IPS-NIHi7 (cell line): ENCODE data around the gene TCP10L.
"Not testable (repeated sequence)": the region's sequence is repeated elsewhere in the genome, so short reads cannot be mapped to it uniquely, and the experiment has no call there.

Experiments used
- DNase-seq: peaks from one replicate; pipeline ENCODE4 v3.0.0; 2012; ENCODE audit warnings: mixed read lengths; ENCODE audit errors: extremely low spot score

Gene TCP10L

GRCh38 chr21:32554832-32555638, 30.3 kb downstream of the TCP10L start:
- no peak for DNase-seq

GRCh38 chr21:32549886-32550285, 35.4 kb downstream of the TCP10L start:
- DNase-seq: no peak

GRCh38 chr21:32549440-32549839, 35.9 kb downstream of the TCP10L start:
- DNase-seq: no peak

- no peak for DNase-seq
Observed at GRCh38 chr21:32548978-32549377, 36.3 kb downstream of the TCP10L start.

DNA sequence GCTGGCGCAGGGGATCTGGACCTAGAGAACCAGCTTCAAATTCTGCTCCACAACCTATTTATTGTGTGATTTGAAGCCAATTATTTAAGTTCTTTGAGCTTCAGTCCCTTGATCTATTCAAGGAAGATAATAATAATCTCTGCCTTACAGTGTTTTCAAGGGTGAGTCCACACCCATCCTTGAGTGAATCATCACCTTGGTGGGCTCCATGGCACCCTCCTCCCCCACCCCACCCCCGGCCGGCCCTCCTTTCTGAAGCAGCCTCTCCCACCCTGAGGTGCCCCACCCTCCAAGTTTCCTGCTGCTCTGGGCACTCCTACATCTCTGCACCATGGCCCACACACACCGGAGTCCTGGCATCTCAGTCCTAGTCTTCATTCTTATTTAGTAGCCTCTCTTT, 38.3 kb downstream of the TCP10L start:
- DNase-seq: no peak

- no peak for DNase-seq
Observed at GRCh38 chr21:32545948-32546441, 39.3 kb downstream of the TCP10L start.

DNA sequence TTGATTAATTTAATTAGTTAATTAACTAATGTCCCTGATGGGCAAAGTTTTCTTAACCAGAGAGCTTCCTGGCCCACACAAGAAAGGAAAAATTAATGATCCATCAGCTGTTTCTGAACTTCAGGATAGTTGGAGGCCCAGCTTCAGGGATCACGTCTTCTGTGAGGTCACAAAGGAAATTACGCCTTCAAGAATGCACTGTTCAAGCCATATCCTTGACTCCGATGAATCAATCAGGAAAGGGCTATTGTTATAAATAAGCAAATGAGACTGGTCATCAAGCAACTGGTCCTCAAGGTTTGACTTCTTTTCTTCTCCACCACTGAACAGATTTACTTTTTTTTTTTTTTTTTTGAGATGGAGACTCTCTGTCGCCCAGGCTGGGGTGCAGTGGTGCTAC, 40.6 kb downstream of the TCP10L start:
- no peak for DNase-seq

DNA sequence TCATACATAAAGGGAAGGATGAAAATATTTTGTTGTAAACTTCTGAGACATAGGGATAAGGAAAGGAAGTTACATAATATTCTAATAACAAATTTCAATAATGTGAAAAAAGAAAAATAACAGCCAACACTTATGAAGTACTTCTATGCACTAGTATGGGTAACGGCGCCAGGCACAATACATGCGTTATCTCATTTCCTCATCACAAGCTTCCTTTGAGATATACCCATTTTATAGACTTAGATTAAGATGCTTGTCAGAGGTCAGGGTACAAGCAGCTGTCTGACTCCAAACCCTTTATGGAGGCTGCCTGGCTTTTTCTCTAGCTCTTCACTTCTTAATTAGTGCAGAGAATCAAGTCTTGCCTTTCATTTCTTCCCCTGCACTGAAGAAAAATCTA, 41.3 kb downstream of the TCP10L start:
- no peak for DNase-seq

GRCh38 chr21:32543056-32543455, 42.3 kb downstream of the TCP10L start:
- DNase-seq: not testable (repeated sequence)

- DNase-seq: no peak
Observed at GRCh38 chr21:32539378-32539777, 45.9 kb downstream of the TCP10L start.

DNA sequence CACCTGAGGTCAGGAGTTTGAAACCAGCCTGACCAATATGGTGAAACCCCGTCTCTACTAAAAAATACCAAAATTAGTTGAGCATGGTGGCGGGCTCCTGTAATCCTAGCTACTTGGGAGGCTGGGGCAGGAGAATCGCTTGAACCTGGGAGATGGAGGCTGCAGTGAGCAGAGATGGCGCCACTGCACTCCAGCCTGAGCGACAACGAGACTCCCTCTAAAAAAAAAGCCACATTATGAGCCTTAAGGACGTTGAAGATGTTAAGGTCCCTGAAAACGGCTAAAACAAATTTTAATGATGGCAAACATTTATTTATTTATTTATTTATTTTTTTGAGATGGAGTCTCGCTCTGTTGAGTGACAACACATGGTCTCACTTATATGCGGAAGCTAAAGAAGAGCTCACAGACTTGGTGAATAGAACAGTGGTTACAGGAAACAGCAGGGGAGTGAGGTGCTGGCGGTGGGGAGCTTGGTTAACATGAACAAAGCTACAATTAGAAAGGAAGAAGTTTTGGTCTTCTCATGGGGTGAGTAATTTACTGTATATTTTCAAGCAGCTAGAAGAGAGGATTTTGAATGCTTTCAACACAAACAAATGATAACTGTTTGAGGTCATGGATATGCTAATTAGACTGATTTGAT, 47.1 kb downstream of the TCP10L start:
- no peak for DNase-seq

DNA sequence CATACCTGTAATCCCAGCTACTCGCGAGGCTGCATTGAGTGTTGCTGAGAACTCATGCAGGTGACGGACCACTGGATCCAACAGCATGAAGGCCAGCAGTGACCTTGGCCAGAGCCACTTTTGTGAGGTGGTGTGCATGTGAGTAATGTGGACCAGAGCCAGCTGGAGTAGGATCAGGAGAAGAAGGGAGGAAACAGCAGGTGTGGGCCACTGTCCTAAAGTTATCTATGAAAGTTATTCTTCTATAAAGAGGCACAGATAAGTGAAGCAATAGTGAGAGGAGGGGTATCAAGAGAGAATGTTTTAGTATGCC, 47.8 kb downstream of the TCP10L start:
- no peak for DNase-seq

GRCh38 chr21:32535612-32536011, 49.7 kb downstream of the TCP10L start:
- DNase-seq: no peak

GRCh38 chr21:32534113-32534512, 51.2 kb downstream of the TCP10L start:
- no peak for DNase-seq

DNA sequence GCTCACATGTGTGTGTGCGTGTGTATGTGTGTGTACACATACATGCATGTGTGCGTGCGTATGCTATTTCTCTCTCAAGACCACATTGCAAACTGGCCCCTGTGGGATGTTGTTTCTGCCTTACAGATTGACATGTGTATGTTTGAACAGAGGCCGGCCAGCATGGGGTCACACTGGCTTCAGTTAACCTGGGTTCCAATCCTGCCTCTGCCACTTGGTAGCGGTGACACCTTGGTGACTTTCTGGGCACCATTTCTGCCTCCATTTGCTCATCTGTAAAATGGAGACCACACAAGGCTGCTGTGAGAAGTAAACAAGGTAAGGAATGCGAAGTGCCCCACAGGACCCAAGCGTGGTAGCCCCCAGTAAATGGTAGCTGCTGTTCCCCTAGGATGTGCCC, 51.7 kb downstream of the TCP10L start:
- DNase-seq: no peak

- DNase-seq: no peak
Observed at GRCh38 chr21:32533053-32533452, 52.3 kb downstream of the TCP10L start.

DNA sequence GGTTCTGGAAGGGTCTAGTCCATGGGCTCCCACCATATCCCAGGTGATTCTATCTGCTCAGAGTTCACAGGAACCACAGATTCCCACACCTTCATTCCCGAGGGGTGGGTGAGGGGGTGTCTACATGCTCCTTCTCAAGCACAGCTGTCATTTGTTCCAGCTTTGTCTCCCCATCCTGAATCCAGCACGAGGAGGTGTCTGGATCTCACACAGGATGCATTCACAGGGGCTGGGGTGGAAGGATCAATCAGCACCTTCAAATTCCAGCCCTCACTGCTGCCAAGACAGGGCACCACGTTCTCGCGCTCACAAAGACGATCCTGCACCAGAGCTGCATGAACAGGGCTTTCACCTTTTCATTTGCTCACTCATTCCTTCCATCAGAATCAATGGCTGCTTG, 52.7 kb downstream of the TCP10L start:
- DNase-seq: no peak

DNA sequence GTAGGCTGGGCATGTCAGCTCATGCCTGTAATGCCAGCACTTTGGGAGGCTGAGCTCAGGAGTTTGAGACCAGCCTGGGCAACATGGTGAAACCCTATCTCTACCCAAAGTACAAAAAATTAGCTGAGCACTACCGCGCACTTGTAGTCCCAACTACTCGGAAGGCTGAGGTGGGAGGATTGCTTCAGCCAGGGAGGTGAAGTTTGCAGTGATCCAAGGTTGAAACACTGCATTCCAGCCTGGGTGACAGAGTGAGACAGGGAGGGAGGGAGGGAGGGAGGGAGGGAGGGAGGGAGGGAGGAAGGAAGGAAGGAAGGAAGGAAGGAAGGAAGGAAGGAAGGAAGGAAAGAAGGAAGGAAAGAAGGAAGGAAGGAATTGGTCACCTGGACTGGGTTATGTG, 53.8 kb downstream of the TCP10L start:
- not testable (repeated sequence) for DNase-seq

GRCh38 chr21:32530809-32531208, 54.5 kb downstream of the TCP10L start:
- DNase-seq: not testable (repeated sequence)

- no peak for DNase-seq
Observed at GRCh38 chr21:32529679-32530078, 55.6 kb downstream of the TCP10L start.

- no peak for DNase-seq
Observed at GRCh38 chr21:32525282-32525681, 60.0 kb downstream of the TCP10L start.

DNA sequence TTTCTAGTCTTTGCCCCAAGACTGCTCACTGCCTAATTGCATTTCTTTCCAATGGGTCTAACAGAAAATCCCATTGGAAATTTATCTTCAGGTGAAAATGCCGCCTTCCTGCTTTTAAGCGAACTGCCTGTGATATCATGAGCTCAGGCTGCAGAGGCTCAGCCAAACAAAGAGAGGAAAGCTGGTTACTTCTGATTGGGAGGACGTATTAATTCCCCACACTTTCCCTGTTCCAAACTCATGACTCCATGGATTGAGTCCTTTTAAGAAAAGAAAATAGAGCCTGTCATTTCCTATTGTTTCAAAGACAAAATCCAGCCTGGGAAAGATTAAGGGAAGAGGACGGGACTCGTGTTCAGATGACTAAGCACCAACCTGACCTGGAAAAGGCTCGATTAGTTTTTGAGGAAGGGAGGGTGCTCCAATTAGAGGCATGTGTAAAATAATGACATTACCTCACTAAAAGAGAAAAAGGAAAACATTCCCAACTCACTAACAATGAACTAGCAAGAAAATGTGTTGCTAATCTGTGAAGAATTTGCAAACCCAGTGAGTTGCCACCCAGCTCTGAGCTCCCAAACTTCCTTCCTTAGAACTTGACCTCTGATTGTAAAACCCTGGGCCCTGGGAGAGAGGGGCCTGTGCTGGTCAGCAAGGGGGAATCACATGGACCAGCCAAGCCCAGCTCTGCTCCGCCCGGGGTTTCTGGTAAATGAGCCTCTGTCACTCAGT, 61.2 kb downstream of the TCP10L start:
- peak; percentile 50 for DNase-seq
